Limb (tissue), 2 donors: ENCODE data around the gene IST1.
A peak's percentile ranks its signal among the peaks of the same experiment; 100 is the strongest.

Source experiments
- DNase-seq, 2 donors: peaks; one replicate each; pipeline ENCODE4 v3.0.0-alpha.2; 2016; ENCODE audit errors: extremely low spot score in 2 of 2

Gene IST1

DNA sequence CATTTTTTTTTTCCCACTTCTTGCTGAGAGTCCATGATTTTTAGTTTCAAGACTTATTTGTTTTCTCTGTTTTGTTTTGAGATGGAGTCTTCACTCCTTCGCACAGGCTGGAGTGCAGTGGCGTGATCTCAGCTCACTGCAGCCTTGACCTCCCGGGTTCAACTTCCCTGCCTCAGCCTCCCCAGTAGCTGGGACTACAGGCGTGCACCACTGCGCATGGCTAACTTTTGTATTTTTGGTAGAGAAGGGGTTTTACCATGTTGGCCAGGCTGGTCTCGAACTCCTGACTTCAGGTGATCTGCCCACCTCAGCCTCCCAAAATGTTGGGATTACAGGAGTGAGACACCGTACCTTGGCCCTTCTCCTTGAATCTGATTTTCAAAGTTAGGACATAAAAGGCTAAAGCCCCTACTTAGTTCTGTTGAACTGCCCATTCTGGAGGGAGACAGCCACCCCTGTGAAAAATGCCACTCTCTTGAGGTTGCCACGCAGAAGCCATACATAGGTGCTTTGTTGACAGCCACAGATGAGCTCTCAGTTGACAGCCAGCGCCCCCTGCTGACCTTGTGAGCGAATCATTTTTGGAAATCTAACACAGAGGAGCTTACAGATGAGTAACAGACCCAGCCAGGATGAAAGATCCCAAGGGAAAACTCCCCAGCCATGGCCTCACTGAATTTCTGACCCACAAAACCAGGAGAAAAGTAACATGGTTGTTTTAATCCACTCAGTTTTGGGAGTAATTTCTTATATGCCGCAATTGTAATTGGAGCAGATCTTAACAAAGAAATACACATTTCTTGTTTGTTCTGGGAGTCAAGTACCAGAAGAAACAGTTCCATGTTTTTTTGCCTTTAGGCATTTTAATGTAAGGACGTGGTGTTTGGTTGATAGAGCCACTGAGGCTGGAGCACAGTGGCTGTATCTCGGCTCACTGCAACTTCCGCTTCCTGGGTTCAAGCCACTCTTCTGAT lies 66.0 kb downstream of the IST1 start:
- peak; percentile 82 to 85 for DNase-seq

DNA sequence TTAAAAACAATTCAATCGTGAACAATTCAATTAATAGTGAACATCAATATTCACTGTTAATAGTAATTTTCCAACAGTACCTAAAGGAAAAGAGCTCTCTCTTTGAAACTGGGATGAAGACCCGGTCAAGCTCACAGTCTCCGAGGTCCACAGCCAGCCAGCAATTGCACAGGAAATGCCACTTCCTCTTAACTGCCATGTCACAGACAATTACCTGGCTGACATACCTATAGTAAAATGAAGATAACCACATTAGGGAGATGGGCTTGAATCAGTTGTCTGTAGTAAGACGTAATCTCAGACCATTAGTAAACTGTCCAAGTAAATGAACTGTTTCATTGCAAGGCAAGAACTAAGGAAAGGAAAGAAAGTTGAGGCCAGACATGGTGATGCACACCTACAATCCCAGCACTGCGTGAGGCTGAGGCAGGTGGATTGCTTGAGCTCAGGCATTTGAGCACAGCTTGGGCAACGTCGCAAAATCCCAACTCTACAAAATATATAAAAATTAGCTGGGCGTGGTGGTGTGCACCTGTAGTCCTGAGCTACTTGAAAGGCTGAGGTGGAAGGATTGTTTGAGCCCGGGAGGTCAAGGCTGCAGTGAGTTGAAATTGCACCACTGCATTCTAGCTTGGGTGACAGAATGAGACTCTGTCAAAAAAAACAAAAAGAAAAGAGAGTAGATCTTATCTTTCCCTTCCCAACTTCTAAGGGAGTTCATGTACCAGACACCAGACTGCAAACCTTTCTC lies 68.0 kb downstream of the IST1 start:
- no peak for DNase-seq

DNA sequence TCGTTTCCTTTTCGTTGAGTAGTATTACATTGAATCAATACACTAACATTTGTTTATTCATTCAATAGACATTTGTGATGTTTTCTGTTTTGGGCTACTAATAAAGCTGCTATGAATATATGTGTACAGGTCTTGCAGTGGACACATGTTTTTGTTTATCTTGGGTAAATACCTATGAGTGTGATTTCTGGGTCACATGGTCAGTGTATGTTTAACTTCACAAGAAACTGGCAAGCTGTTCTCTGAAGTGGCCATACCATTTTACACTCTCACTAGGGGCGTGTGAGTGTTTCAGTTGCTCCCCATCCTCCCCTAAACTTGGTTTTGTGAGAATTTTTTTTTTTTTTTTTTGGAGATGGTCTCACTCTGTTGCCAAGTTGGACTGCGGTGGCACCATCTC lies 69.9 kb downstream of the IST1 start:
- no peak for DNase-seq

DNA sequence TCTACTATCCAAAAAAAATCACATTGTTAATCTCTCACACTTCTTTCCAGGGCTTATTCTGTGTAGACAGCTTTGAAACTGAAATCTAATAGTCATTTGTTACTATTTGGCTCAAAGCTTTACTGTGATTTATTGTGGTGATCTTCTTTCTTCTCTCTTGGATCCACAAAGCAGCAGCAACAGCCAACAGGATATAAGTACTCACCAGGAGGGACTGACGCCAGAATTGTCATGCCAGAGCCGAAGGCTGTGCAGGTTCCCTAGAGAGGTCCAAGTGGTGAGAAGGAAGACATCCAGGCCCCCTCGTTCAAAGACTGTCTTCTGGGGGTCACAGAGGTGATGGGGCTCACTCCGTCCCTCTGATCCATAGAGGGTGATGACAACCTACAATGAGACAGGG lies 71.6 kb downstream of the IST1 start:
- no peak for DNase-seq

DNA sequence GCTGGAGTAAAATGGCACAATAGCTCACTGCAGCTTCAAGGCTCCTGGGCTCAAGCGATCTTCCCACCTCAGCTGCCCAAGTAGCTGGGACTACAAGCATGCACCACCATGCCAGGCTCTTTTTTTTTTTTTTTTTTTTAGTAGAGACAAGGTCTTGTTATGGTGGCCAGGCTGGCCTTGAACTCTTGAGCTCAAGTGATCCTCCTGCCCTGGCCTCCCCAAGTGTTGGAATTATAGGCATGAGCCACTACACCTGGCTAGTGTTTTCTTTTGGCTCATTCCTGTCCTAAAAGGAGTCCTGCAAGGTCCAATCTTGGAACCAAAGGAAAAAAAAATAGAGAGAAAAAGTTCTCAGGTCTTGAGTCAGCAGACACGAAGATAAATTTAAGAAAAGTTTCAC lies 74.0 kb downstream of the IST1 start:
- no peak for DNase-seq

DNA sequence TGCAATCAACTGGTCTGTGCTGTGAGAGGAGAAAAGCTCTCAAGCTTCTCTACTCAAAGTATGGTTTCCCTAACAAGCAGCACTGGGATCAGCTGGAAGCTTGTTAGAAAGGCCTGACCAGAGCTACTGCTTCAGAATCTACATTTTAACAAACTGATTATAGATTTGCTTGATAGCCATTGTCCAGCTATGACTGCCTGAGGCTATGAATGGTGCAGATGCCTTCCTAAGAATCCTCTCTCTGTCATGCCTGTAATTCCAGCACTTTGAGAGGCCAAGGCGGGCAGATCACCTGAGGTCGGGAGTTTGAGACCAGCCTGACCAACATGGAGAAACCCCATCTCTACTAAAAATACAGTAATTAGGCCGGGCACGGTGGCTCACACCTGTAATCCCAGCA lies 76.2 kb downstream of the IST1 start:
- no peak for DNase-seq

DNA sequence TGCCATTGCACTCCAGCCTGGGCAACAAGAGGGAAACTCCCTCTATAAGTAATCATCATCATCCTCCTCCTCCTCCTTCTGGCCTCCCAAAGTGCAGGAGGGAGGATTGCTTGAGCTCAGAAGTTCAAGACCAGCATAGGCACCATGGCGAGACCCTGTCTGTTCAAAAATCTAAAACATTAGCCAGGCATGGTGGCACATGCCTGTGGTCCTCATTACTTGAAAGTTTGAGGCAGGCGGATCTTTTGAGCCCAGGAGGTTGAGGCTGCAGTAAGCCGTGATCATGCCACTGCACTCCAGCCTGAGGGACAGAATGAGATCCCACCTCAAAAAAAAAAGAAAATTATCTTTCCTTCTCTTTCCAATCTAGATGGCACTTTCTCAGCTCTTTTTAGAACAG lies 77.0 kb downstream of the IST1 start:
- no peak for DNase-seq

DNA sequence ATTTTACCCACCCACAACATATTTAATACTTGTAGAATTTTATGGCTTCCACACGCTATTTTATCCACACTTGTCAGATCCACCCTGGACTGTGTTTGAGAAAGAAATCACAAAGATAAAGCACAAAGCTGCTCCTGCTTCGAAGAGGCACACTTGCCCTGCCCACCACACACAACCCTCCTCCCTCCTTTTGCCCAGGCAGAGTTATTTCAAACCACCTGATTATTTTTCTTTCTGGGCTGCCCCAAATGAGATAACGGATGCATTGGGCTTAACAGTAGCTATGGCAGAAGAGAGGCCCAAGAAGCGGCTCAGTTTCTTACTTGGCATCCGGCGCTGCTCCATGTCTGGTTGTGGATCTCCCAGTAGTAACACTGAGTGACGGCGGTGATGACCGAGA lies 77.7 kb downstream of the IST1 start:
- no peak for DNase-seq

DNA sequence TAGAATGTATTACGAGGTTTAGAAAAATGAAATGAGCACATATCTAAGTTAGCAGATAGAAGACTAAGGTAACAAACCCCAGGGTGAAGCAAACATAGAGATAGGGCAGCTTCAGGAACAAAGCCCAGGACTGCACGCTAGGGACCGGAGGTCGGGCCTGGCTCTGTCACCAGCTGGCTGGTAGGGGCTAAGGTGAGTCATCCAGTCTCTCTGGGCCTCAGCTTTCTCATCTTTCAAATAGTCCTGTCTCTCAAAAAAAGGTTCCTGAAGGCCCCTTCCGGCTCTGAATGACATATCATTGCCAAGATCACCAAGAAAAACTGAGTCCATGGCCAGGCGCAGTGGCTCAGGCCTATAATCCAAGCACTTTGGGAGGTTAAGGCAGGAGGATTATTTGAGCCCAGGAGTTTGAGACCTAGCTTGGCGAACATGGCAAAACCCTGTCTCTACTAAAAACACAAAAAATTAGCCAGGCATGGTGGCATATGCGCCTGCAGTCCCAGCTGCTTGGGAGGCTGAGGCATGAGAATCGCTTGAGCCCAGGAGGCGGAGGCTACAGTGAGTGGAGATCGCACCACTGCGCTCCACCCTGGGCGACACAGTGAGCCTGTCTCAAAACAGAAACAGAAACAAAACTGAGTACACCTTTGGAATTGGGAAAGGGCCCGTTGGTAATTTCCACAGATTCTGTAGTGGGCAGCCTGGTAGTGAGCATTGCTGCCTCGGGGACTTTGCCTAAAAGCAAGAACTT lies 78.9 kb downstream of the IST1 start:
- no peak for DNase-seq
